GM10847 (cell line): ENCODE data around the gene SAMD4A.

ENCODE experiments used
- POLR2A ChIP-seq: IDR thresholded peaks from 2 replicates; pipeline ENCODE4 v1.6.1; 2011; ENCODE audit not compliant: insufficient read length; ENCODE audit errors: extremely low read depth

Gene SAMD4A, protein sequence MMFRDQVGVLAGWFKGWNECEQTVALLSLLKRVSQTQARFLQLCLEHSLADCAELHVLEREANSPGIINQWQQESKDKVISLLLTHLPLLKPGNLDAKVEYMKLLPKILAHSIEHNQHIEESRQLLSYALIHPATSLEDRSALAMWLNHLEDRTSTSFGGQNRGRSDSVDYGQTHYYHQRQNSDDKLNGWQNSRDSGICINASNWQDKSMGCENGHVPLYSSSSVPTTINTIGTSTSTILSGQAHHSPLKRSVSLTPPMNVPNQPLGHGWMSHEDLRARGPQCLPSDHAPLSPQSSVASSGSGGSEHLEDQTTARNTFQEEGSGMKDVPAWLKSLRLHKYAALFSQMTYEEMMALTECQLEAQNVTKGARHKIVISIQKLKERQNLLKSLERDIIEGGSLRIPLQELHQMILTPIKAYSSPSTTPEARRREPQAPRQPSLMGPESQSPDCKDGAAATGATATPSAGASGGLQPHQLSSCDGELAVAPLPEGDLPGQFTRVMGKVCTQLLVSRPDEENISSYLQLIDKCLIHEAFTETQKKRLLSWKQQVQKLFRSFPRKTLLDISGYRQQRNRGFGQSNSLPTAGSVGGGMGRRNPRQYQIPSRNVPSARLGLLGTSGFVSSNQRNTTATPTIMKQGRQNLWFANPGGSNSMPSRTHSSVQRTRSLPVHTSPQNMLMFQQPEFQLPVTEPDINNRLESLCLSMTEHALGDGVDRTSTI

GRCh38 chr14:54566410-54567223 lies at the start of gene SAMD4A:
Gene SAMD4A, plus strand, starts transcription at chr14:54567128. Its CDS starts 789 bp downstream, at chr14:54567917.
- TF ChIP-seq POLR2A = peak; percentile 21

DNA sequence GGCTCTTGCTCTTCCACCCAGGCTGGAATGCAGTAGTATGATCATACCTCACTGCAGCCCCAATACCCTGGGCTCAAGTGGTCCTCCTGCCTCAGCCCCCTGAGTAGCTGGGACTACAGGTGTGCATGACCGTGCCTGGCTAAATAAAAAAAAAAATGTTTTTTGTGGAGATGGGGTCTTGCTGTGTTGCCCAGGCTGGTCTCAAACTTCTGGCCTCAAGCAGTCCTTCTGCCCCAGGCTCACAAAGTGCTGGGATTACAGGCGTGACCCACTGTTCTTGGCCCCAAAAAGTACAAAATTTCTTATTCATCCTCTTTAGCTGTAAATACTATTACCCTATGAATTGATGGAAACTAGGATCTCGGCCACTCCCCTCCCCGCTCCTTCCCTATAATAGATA lies 42.5 kb upstream of the SAMD4A start:
- TF ChIP-seq POLR2A = no peak

DNA sequence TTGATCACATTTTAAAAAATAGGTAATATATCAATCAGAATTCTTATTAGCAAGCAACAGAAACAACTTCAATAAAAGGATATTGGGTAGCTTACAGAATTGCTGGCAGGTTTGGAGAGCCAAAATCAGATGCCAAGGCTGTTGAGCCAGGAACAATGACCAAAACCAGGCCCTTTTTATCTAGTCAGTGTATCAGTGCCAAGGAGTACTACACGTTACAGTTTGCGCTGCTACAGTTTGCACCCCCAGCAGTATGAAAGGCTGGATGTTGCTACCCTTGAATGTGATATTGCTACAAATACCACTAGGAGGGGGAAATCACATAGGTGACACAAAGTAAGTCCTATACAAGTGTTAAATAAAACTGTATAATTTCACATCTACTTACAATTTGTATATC lies 38.0 kb upstream of the SAMD4A start:
- TF ChIP-seq POLR2A = no peak

- no peak for TF ChIP-seq POLR2A
Measured at GRCh38 chr14:54529811-54530210, 37.1 kb upstream of the SAMD4A start.

GRCh38 chr14:54532111-54533012 lies 34.6 kb upstream of the SAMD4A start:
- no peak for TF ChIP-seq POLR2A

GRCh38 chr14:54533100-54533499 lies 33.8 kb upstream of the SAMD4A start:
- no peak for TF ChIP-seq POLR2A

DNA sequence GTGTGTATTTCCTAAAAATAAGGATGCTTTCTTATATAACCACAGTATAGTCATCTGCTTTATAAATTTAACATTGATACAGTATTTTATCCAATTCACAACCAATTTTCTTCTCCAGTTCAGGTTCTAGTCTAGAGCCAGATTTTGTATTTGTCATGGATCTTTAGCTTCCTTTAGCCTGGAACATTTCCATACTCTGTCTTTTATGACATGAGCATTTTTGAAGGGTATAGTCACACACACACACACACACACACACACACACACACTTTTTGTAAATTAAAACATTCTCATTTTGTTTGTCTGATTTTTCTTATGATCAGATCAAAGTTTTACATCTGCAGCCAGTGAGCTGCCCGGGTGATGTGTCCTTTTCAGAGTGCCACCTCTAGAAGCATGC lies 31.8 kb upstream of the SAMD4A start:
- TF ChIP-seq POLR2A = no peak

GRCh38 chr14:54535646-54536045 lies 31.3 kb upstream of the SAMD4A start:
- no peak for TF ChIP-seq POLR2A

DNA sequence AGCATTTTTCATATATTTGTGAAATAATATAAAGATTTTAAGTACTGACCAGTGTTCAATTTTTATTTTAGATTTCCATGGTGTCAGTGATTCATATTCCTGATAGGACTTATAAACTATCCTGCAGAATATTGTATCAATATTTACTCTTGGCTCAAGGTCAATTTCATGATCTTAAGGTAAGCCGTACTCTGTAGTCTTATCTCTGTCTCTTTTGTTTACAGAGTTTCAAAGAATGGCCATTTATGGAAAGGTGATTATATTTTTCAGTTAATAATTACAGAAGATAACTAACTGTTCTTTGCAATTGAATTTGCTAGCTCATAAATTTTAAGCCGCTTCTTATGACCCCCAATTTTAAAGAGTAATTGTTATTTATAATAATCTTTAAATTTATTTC lies 29.3 kb upstream of the SAMD4A start:
- TF ChIP-seq POLR2A = no peak

DNA sequence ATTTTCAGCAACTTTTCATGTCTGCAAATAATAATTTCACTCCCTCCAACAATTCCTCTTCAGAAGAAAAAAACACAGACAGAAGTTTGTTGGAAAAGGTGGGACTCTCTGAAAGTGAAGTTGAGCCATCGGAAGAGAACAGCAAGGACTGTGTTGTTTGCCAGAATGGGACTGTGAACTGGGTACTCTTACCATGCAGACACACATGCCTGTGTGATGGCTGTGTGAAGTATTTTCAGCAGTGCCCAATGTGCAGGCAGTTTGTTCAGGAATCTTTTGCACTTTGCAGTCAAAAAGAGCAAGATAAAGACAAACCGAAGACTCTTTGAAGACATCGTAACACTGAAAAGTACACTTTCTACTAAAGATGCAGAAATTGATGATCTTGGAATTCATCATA lies 28.9 kb upstream of the SAMD4A start:
- TF ChIP-seq POLR2A = no peak

GRCh38 chr14:54547583-54547982 lies 19.3 kb upstream of the SAMD4A start:
- no peak for TF ChIP-seq POLR2A

DNA sequence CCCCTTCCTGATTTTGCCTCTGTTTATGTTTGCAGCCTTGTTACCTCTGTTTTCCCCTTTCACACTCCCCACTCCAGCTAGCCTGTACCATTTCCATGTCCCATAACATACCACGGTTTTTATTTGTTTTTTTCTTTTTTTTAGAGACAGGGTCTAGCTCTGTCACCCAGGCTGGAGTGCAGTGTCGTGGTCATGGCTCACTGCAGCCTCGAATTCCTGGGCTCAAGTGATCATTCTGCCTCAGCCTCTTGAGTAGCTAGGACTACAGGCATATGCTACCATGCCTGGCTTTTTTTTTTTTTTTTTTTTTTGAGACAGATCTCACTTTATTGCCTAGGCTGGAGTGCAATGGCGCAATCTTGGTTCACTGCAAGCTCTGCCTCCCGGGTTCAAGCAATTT lies 18.4 kb upstream of the SAMD4A start:
- no peak for TF ChIP-seq POLR2A

DNA sequence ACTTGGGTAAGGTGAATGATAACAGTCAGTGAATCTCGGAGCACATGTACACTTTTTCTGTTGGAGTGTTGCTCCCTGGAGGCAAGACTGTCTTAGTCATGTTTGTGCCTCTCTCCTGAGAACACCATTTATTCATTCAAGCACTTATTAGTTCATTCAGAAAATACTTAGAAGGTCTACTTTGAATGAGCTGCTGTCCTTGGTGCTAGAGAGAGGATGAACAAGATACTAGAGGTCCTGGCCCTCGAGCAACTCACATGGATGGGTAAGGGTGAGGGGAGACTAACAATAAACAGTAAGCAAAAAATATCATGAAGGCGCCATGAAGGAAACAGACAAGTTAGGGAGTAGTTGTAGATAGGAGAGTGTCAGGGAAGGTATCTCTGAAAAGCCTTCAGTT lies 17.1 kb upstream of the SAMD4A start:
- TF ChIP-seq POLR2A = no peak

DNA sequence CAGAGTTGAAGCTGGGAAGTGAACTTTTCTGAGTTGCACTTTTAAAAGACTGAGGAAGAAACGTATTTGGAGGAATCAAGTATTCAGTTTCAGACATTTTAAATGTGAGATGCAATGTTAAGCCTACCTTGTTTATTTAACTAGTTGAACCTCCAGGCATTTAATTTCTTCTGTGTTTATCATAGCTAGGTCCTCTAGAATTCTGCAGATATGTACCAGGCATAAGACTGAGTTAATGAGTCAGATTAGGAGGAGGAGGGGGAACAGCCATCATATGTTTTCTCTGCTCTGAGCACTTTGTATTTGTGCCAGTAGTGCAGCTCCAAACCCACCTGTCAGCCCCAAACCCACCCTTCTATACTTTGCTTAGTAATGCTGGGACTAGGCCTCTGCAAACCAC lies 16.4 kb upstream of the SAMD4A start:
- TF ChIP-seq POLR2A = no peak

DNA sequence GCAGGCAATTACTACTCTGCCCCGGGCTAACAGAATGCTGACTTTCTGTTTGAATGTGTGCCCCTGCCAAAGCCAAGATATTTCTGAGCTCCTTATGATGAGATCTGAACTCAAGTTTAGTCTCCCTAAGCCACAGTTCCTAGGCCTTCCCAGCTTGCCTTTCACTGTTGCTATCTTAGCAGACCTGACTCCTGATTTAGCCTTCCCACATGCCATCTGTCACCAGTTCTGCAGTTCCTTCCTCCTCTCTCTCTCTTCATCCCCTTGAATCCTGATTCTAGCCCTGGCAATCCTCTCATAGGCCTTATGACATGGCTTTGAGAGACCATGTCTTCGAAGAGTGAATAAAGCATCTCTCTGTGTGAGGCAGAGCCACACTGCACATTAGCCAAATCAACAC lies 12.5 kb upstream of the SAMD4A start:
- TF ChIP-seq POLR2A = no peak
